Neural cell (in vitro differentiated cells): ENCODE data around the gene TMEM175.

ENCODE experiments used
- CTCF ChIP-seq: fragments of 450-650 bp; IDR thresholded peaks from 2 replicates; pipeline ENCODE4 v1.5.1; 2014; ENCODE audit warnings: antibody characterized with exemption, mild to moderate bottlenecking, moderate library complexity; ENCODE audit not compliant: poor library complexity, severe bottlenecking
- EP300 ChIP-seq: fragments of 450-650 bp; conservative IDR thresholded peaks from 2 replicates; pipeline ENCODE4 v1.6.1; 2014; ENCODE audit warnings: antibody characterized with exemption, mild to moderate bottlenecking, moderate library complexity; ENCODE audit not compliant: poor library complexity, severe bottlenecking

- no peak for TF ChIP-seq EP300
- TF ChIP-seq CTCF: no peak
These were observed 33.2 kb upstream of the TMEM175 start for GRCh38 chr4:898869-899555.
